Measurements from ENCODE around the gene SLC25A21.
"Not testable (repeated sequence)": the region's sequence is repeated elsewhere in the genome, so short reads cannot be mapped to it uniquely, and the experiment has no call there.

SLC25A21 gene

GRCh38 chr14:37196604-37197420 is 24.4 kb upstream of the SLC25A21 start:
- TF ChIP-seq CTCF (IDR thresholded peaks at IDR 0.05; ENCODE audit: low read depth, low read length): no peak
- no peak for DNase-seq (ENCODE audit: extremely low read depth, low read depth)

- TF ChIP-seq CTCF (IDR thresholded peaks at IDR 0.05; ENCODE audit: low read depth, low read length): no peak
- no peak for DNase-seq (ENCODE audit: extremely low read depth, low read depth)
These were observed 22.9 kb upstream of the SLC25A21 start for GRCh38 chr14:37195327-37195726.

- no peak for DNase-seq (ENCODE audit: extremely low read depth, low read depth)
- no peak for TF ChIP-seq CTCF (IDR thresholded peaks at IDR 0.05; ENCODE audit: low read depth, low read length)
These were observed 22.3 kb upstream of the SLC25A21 start for GRCh38 chr14:37194698-37195097.

- DNase-seq (ENCODE audit: extremely low read depth, low read depth): not testable (repeated sequence)
These were observed 17.3 kb upstream of the SLC25A21 start for GRCh38 chr14:37189733-37190132.

- DNase-seq (ENCODE audit: extremely low read depth, low read depth): not testable (repeated sequence)
These were observed 15.6 kb upstream of the SLC25A21 start for GRCh38 chr14:37187840-37188577.

GRCh38 chr14:37187294-37187693 is 14.9 kb upstream of the SLC25A21 start:
- no peak for DNase-seq (ENCODE audit: extremely low read depth, low read depth)
- TF ChIP-seq CTCF (IDR thresholded peaks at IDR 0.05; ENCODE audit: low read depth, low read length): no peak

- DNase-seq (ENCODE audit: extremely low read depth, low read depth): no peak
- TF ChIP-seq CTCF (IDR thresholded peaks at IDR 0.05; ENCODE audit: low read depth, low read length): no peak
These were observed 14.5 kb upstream of the SLC25A21 start for GRCh38 chr14:37186865-37187264.

- no peak for TF ChIP-seq CTCF (IDR thresholded peaks at IDR 0.05; ENCODE audit: low read depth, low read length)
- DNase-seq (ENCODE audit: extremely low read depth, low read depth): no peak
These were observed 13.3 kb upstream of the SLC25A21 start for GRCh38 chr14:37185670-37186069.

- not testable (repeated sequence) for DNase-seq (ENCODE audit: extremely low read depth, low read depth)
These were observed 12.1 kb upstream of the SLC25A21 start for GRCh38 chr14:37184520-37184919.

Measured in AG09319 (cell line).